GM19452 (cell line): ENCODE measurements around the gene UBR3.
A peak's percentile ranks its signal among the peaks of the same experiment; 100 is the strongest.
"Not testable (repeated sequence)": the region's sequence is repeated elsewhere in the genome, so short reads cannot be mapped to it uniquely, and the experiment has no call there.

ENCODE experiments used
- ATAC-seq: cut with Tn5 transposase; IDR thresholded peaks from one replicate; pipeline ENCODE4 v1.9.1; 2021; ENCODE audit not compliant: unreplicated experiment

The UBR3 gene

DNA sequence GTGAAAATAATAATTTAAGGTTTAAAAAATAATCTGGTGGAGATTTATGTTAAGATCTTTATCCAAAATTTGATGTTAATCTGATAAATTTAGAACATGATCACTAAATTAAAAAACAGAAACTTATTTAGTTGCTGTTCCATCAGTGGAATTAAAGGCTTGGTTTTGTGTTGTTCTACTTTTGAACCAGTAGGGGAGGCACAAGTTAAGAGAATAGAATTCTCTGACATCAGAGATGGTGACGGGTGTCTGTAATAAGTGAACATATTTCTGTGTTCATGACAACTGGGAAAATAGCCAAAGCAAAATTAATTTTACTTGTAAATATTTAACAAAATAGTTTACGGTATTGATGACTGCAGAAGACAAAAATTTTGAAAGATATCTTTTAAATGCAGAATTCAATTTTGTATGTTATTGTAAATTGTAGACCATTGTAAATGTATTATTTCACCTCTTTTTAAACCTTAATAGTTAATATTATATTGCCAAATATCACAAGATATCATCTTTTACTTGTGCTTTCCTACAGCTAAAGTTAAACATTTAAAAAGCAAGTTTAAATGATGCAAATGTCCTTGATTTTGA lies 106.0 kb downstream of the UBR3 start:
- ATAC-seq: peak; percentile 71

DNA sequence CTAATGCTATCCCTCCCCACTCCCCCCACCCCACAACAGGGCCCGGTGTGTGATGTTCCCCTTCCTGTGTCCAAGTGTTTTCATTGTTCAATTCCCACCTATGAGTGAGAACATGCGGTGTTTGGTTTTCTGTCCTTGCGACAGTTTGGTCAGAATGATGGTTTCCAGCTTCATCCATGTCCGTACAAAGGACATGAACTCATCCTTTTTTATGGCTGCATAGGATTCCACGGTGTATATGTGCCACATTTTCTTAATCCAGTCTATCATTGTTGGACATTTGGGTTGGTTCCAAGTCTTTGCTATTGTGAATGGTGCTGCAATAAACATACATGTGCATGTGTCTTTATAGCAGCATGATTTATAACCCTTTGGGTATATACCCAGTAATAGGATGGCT lies 109.4 kb downstream of the UBR3 start:
- not testable (repeated sequence) for ATAC-seq

DNA sequence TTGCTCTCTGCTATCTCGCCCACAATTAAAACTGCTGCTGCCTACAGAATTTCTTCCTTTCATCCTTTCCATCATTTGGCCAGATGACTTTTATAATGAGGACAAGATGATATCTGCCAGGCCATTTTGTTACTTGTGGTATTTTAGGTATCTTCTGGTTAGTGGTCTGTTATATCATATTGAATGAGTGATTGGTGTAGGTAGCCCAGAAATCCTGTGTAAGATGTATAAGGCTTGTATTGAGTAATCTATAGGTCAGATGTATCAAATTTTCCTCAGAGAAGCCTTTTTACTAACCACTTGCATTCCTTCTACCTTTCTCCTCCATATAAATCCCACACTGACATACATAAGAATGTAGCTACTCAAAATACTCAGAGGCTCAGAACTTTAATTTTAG lies 118.3 kb downstream of the UBR3 start:
- ATAC-seq: no peak

GRCh38 chr2:169946092-169946491 lies 118.8 kb downstream of the UBR3 start:
- ATAC-seq: no peak

GRCh38 chr2:169946546-169946945 lies 119.3 kb downstream of the UBR3 start:
- no peak for ATAC-seq

DNA sequence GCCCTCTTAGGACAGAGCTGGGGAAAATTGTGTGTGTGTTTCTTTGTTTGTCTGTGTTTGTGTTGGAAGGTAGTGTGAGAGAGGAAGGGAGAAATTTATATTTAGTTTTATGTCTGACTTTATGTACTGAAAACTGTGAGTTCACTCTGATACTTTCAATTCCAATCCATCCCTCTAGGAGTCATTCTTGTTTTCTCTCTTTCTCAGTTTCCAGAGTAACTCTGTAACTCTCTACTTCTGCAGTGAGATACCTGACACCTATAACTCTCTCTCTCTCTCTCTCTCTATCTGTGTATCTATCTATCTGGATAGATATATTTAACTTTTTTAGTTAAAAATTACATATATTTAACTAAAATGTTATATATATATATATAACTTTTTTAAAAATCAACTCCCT lies 128.7 kb downstream of the UBR3 start:
- ATAC-seq: no peak

DNA sequence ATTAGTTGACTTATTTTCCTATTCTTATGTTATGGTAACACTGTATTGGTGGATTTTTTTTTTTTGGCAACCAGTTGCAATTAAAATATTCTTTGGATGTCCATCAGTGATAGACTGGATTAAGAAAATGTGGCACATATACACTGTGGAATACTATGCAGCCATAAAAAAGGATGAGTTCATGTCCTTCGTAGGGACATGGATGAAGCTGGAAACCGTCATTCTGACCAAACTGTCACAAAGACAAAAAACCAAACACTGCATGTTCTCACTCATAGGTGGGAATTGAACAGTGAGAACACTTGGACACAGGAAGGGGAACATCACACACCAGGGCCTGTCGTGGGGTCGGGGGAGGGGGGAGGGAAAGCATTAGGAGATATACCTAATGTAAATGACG lies 130.0 kb downstream of the UBR3 start:
- ATAC-seq: not testable (repeated sequence)

GRCh38 chr2:169961911-169962310 lies 134.7 kb downstream of the UBR3 start:
- ATAC-seq: no peak

DNA sequence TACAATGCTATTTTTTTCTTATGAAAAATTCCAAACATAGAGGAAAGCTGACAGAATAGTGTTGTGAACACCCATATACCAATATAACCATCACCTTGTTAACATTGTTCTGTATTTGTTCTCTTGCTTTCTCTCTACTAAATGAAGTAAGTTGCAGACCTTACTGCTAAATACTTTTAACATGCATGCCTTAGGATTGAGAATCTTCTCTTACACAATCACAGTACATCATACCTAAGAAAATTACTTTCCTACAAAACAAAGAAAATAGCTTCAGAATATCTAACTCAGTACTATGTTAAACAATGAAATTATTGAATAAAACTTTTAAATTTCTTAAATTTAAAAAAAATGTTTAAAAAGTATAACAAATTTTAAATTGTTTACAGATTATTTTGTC lies 136.5 kb downstream of the UBR3 start:
- no peak for ATAC-seq

- no peak for ATAC-seq
Measured at GRCh38 chr2:169964740-169965139, 137.5 kb downstream of the UBR3 start.

GRCh38 chr2:169965495-169965894 lies 138.2 kb downstream of the UBR3 start:
- no peak for ATAC-seq

DNA sequence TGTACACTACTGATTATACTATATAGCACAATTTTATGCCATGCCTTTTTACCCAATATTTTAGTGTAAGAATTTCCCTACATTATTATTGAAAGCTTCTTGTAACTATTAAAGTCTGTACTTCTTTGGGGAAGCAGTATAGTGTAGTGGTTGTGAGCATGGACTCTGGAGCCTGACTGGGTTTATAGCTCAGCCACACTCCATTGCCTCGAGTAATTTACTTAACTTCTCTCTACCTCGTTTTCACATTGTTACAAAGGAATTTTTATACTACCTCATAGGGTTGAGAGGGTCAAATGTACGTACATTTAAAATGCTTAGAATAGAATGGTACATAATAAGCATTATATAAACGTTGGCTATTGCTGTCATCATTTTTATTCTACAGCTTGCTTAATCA lies 139.2 kb downstream of the UBR3 start:
- no peak for ATAC-seq

GRCh38 chr2:169968743-169969142 lies 141.5 kb downstream of the UBR3 start:
- ATAC-seq: no peak

DNA sequence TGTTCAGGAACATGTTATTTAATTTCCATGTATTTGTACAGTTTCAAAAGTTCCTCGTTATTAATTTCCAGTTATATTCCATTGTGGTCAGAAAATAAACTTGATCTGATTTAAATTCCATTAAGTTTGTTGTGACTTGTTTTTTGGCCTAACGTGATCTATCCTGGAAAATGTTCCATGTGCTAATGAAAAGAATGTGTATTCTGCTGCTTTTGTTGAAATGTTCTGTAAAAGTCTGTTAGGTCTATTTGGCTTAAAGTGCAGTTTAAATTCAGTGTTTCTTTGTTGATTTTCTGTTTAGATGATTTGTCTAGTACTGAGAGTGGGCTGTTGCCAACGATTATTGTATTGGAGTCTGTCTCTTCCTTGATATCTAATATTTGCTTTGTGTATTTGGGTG lies 148.0 kb downstream of the UBR3 start:
- no peak for ATAC-seq

GRCh38 chr2:169976335-169976851 lies 149.1 kb downstream of the UBR3 start:
- no peak for ATAC-seq

DNA sequence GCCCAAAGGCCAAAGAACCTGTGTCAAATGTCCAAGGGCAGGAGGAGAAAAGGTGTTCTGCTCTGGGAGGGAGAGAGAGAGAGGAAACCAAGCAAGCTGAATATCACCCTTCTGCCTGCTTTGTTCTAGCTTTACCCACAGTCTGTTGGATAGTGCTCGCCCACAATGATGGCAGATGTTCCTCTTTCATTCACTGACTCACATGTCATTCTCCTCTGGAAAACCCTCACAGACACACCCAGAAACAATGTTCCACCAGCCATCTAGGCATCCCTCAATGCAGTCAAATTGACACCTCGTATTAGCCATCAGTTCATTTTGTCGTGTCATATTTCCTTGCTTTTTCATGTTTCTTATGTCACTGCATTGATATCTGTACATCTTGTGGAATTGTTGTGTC lies 150.3 kb downstream of the UBR3 start:
- ATAC-seq: no peak

GRCh38 chr2:169978402-169979017 lies 151.3 kb downstream of the UBR3 start:
- no peak for ATAC-seq

- no peak for ATAC-seq
Measured at GRCh38 chr2:169979025-169979424, 151.8 kb downstream of the UBR3 start.

DNA sequence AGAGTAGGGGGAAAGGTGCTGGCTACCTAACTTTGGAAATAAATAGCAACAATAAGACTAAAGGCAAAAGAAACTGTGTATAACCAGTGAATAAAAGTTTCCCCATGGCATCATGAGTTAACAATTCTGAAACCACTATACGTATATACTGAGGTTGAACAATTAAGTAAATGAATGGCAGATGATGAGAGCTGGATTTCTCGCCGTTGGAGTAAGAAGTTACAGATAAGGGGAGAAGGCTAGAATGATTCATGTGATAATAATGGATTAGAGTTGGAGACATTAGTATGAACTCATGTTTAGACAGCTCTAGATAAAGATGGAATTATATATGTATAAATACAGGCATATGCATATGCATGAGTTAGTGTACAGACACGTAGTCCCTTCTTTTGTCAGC lies 152.7 kb downstream of the UBR3 start:
- no peak for ATAC-seq

- ATAC-seq: no peak
Measured at GRCh38 chr2:169980643-169981042, 153.4 kb downstream of the UBR3 start.

DNA sequence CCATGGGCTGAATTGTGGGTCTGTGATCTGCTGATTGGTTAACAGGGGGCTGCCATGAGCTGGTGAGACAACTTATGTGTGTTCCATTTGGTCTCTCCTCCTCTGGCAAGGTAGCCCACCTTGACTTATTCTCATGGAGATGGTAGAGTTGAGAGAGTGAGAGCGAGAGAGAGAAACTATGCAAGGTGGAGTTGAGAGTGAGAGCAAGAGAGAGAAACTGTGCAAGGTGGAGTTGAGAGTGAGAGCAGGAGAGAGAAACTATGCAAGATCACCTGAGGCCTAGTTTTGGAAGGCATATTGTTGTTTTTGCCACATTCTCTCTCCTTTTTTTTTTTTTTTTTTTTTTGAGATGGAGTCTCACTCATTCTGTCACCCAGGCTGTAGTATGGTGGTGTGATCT lies 155.7 kb downstream of the UBR3 start:
- no peak for ATAC-seq

- no peak for ATAC-seq
Measured at GRCh38 chr2:169983506-169983905, 156.3 kb downstream of the UBR3 start.

- no peak for ATAC-seq
Measured at GRCh38 chr2:169984145-169984544, 156.9 kb downstream of the UBR3 start.
